ENCODE results near the gene ARMH3. TPM values are rescaled to one million over a fixed set of nuclear protein-coding genes. Genes with fewer than 3 reads are reported as not detected.

Gene ARMH3
- total and polyA plus RNA-seq, 4 donors, result 14.7 to 23.7 (median 20.6) TPM

DNA sequence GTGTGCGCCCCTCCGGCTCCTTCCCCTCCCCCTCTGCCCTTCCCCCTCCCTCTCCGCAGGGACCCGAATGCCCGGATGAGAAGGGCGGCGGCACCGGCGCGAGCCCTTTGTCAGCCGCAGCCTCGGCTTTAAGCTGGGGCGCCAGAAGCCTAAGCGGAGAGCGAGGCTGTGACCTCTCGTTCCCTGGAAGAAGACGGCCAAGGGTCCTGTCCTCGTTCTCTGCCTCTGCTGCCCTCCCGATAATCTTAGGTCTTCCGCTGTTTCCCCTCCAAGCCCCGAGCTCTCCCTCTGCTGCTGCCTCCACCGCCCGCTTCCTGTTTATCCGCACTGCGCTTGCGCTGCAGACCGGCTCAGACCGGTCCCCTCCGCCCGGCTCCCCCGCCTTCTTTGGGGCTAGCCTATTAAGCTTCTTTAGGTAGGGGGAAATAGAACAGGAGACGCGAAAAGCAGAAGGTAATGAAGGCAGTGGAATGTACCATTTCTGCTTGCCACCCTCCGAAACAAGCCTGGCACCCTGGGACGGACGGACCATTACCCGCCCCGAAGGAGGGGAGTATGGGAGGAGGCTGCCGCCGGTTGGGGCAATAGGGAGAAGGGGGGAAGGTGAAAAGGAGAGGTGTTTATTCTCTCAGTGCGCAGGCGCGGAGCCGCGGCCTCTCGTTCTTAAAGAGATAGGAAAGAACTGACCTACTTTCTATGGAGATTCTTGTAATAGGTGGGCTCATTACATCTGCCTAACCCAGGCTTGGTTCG is 237.7 kb downstream of the ARMH3 start, which contains the start of gene OGA:
OGA (minus strand) TSS at position 326 of the 753 bp plus-strand sequence. CDS start 422 bp downstream, outside the sequence.
- DNase-seq (peak; percentile 99 to 100 (median 99)), ATAC-seq (ENCODE audit: insufficient read depth, low FRiP score) (peak; percentile 96)
- peaks cover 0 to 30% (median 9%) of the 10 kb centered on the region in 5 donors for H3K4me1 ChIP-seq (ENCODE audit: control insufficient read depth in 5 of 5, insufficient read depth in 5 of 5, low read length in 5 of 5)
- H3K9me3 ChIP-seq (ENCODE audit: control insufficient read depth in 4 of 4, insufficient read depth in 3 of 4, low read length in 3 of 4), result no peaks in the 10 kb centered on the region
- peak within 1 kb of the TSS; percentile 83 for H3K4me3 ChIP-seq
- peak within 1 kb of the TSS; percentile 94 to 95 for H3K27ac ChIP-seq (ENCODE audit: low read depth in 1 of 2, low read length in 1 of 2)
- H3K27me3 ChIP-seq (ENCODE audit: control insufficient read depth in 3 of 3, insufficient read depth in 3 of 3, low read length in 2 of 3), result no peaks in the 10 kb centered on the region
- H3K36me3 ChIP-seq (ENCODE audit: control insufficient read depth in 4 of 4, insufficient read depth in 4 of 4, low read length in 4 of 4), result peaks cover 0 to 10% (median 0%) of the 10 kb centered on the region in 4 donors
- TF ChIP-seq, protein P1, sequence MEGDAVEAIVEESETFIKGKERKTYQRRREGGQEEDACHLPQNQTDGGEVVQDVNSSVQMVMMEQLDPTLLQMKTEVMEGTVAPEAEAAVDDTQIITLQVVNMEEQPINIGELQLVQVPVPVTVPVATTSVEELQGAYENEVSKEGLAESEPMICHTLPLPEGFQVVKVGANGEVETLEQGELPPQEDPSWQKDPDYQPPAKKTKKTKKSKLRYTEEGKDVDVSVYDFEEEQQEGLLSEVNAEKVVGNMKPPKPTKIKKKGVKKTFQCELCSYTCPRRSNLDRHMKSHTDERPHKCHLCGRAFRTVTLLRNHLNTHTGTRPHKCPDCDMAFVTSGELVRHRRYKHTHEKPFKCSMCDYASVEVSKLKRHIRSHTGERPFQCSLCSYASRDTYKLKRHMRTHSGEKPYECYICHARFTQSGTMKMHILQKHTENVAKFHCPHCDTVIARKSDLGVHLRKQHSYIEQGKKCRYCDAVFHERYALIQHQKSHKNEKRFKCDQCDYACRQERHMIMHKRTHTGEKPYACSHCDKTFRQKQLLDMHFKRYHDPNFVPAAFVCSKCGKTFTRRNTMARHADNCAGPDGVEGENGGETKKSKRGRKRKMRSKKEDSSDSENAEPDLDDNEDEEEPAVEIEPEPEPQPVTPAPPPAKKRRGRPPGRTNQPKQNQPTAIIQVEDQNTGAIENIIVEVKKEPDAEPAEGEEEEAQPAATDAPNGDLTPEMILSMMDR (IDR thresholded peaks at IDR 0.05; ENCODE audit: control extremely low read depth, extremely low read depth), result no peak
- WGBS, 2 donors, result 0 to 1% methylated on average over 44 to 47 of the region's 47 CpGs
- peak within 1 kb of the TSS; percentile 87 to 96 for H3K9ac ChIP-seq (ENCODE audit: insufficient read depth in 1 of 2, low read length in 2 of 2)

DNA sequence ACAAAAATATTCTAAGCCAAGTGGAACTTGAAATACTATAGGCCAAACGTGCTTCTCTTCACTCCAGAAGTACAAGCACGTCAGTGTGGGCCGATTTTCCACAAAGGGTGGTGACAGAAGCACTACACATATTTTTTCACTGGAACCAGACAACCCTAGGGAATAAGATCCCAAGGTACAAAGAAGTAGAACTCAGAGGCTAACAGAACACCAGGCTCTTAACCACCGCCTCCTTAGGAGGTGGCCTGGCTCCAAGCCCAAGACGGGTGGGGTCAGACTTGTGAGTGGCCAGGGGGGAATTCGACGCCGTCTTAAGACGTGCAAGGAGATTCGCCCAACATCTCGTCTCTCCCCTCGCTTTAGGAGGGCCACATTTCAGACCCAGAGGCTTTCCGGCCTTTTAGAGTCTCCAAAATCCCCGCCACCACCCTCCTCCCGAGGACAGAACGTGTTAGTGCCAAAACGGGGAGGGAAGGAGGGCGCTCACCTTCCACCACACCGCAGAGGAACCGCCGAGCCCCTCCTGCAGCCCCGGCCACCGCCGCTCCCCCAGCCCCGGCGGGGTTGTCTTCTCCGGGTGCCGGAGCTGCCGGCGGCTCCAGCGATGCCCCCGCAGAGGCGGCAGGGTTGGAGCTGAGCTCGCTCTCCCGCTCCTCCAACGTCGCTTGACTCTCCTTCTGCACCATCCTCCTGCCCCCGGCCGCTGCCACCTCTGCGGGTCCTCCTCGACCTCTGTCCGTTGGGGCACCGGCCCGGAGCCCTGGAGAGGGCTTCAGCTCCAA is 238.4 kb downstream of the ARMH3 start:
- Histone ChIP-seq H3K27ac (ENCODE audit: low read depth in 1 of 2, low read length in 1 of 2) (peak overlapping the region; percentile 94 to 95), H3K4me1 (ENCODE audit: control insufficient read depth in 5 of 5, insufficient read depth in 5 of 5, low read length in 5 of 5) (peaks cover 2 to 30% (median 10%) of the 10 kb centered on the region in 5 donors), H3K27me3 (ENCODE audit: control insufficient read depth in 3 of 3, insufficient read depth in 3 of 3, low read length in 2 of 3) (no peaks in the 10 kb centered on the region), H3K4me3 (peak overlapping the region; percentile 83), H3K36me3 (ENCODE audit: control insufficient read depth in 4 of 4, insufficient read depth in 4 of 4, low read length in 4 of 4) (peaks cover 0 to 10% (median under 1%) of the 10 kb centered on the region in 4 donors), H3K9ac (ENCODE audit: insufficient read depth in 1 of 2, low read length in 2 of 2) (peak overlapping the region; percentile 87 to 96), H3K9me3 (ENCODE audit: control insufficient read depth in 4 of 4, insufficient read depth in 3 of 4, low read length in 3 of 4) (no peaks in the 10 kb centered on the region)
- peak; percentile 44 for ATAC-seq (ENCODE audit: insufficient read depth, low FRiP score)
- WGBS, 2 donors, result 0% methylated on average over 43 to 44 of the region's 44 CpGs
- DNase-seq, result peak; percentile 91 to 98 (median 96)
- TF ChIP-seq, protein P1 (IDR thresholded peaks at IDR 0.05; ENCODE audit: control extremely low read depth, extremely low read depth), result no peak

DNA sequence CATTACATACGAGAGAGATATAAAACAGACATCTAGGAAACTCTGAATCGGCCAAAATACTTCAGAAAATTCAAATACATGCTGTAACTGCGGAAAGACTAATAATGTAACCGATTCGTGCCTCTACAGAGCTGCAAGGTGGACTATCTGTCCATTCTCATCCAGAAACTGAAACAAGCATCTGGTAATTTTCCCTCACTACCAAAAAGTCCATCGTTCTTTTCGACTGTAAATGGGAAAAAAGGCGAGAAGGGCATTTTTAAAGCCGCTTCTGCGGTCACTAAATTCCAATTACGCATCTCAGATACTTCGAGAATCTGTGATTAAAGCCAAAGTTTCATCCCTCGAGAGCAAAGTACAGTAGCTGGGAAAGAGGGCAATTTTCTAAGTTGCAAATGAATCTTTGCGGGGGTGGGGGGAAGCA is 239.0 kb downstream of the ARMH3 start:
- no peaks in the 10 kb centered on the region for H3K27me3 ChIP-seq (ENCODE audit: control insufficient read depth in 3 of 3, insufficient read depth in 3 of 3, low read length in 2 of 3)
- H3K9ac ChIP-seq (ENCODE audit: insufficient read depth in 1 of 2, low read length in 2 of 2), result peak overlapping the region; percentile 87 to 96
- peaks cover 4 to 30% (median 10%) of the 10 kb centered on the region in 5 donors for H3K4me1 ChIP-seq (ENCODE audit: control insufficient read depth in 5 of 5, insufficient read depth in 5 of 5, low read length in 5 of 5)
- DNase-seq (peak in 1 of 3 donors; percentile 22), ATAC-seq (ENCODE audit: insufficient read depth, low FRiP score) (no peak)
- H3K27ac ChIP-seq (ENCODE audit: low read depth in 1 of 2, low read length in 1 of 2), result peak overlapping the region; percentile 94 to 95
- peak overlapping the region; percentile 83 for H3K4me3 ChIP-seq
- whole genome bisulfite sequencing, 2 donors, result 1% methylated on average over 14 of the region's 14 CpGs
- no peaks in the 10 kb centered on the region for H3K9me3 ChIP-seq (ENCODE audit: control insufficient read depth in 4 of 4, insufficient read depth in 3 of 4, low read length in 3 of 4)
- TF ChIP-seq, protein P1 (IDR thresholded peaks at IDR 0.05; ENCODE audit: control extremely low read depth, extremely low read depth), result no peak
- H3K36me3 ChIP-seq (ENCODE audit: control insufficient read depth in 4 of 4, insufficient read depth in 4 of 4, low read length in 4 of 4), result peaks cover under 1 to 10% (median 4%) of the 10 kb centered on the region in 4 donors

Measured in lung (tissue), 12 donors.